22Rv1 (cell line): ENCODE results near the gene VEGFB.

Source experiments
- H3K27ac ChIP-seq: fragments of 450-650 bp; 2 replicates; pipeline ENCODE4 v1.5.1; 2017
- CTCF ChIP-seq: fragments of 450-650 bp; IDR thresholded peaks from 2 replicates; pipeline ENCODE4 v1.5.1; 2017; ENCODE audit warnings: mild to moderate bottlenecking
- ZFX ChIP-seq: fragments of 450-650 bp; IDR thresholded peaks from 2 replicates; pipeline ENCODE4 v1.6.1; 2017; ENCODE audit warnings: antibody characterized with exemption, borderline replicate concordance

The VEGFB gene

GRCh38 chr11:64207256-64208085, 26.9 kb upstream of the VEGFB start:
- TF ChIP-seq CTCF (no peak), ZFX (no peak)
- no peak overlapping the region for H3K27ac ChIP-seq

GRCh38 chr11:64208086-64208795, 26.1 kb upstream of the VEGFB start:
- TF ChIP-seq ZFX (no peak), CTCF (no peak)
- H3K27ac ChIP-seq, result no peak overlapping the region

- TF ChIP-seq ZFX, result no peak
- TF ChIP-seq CTCF, result no peak
- no peak overlapping the region for H3K27ac ChIP-seq
Measured at GRCh38 chr11:64208796-64209562, 25.4 kb upstream of the VEGFB start.

GRCh38 chr11:64209563-64209843, 24.9 kb upstream of the VEGFB start:
- H3K27ac ChIP-seq, result no peak overlapping the region
- no peak for TF ChIP-seq CTCF
- no peak for TF ChIP-seq ZFX

GRCh38 chr11:64210301-64211020, 23.9 kb upstream of the VEGFB start:
- TF ChIP-seq ZFX (no peak), CTCF (no peak)
- no peak overlapping the region for H3K27ac ChIP-seq

- H3K27ac ChIP-seq, result no peak overlapping the region
Measured at GRCh38 chr11:64211181-64211872, 23.1 kb upstream of the VEGFB start.

More at GRCh38 chr11:64211181-64211872, 23.1 kb upstream of the VEGFB start:
- no peak for TF ChIP-seq CTCF
- TF ChIP-seq ZFX, result no peak
